ENCODE data around the gene ST8SIA4. TPM values are rescaled to one million over a fixed set of nuclear protein-coding genes. Genes with fewer than 3 reads are reported as not detected.

ST8SIA4 gene
- total and polyA plus RNA-seq, 10 of the 15 experiments (the other 5 are each of a cell fraction or from before 2014, with no cell fraction given), result 4.4 to 30.9 (median 19.5) TPM

GRCh38 chr5:100780376-100780870 is 122.7 kb downstream of the ST8SIA4 start (continued):
- TF ChIP-seq SMAD5 (IDR thresholded peaks at IDR 0.05; ENCODE audit: low read depth) (no peak), EED (IDR thresholded peaks at IDR 0.05; ENCODE audit: low read depth) (0 out of 2 replicates have a peak, but pooled peaks have one; percentile 27), MYC (IDR thresholded peaks at IDR 0.05; ENCODE audit: insufficient read depth, insufficient read length, insufficient replicate concordance, low read length, severe bottlenecking) (no peak), SRF (IDR thresholded peaks at IDR 0.05; ENCODE audit: low read depth in 2 of 2, low read length in 2 of 2) (no peak), CREM (IDR thresholded peaks at IDR 0.05; ENCODE audit: low read depth) (peak; percentile 8; the same call in 1 of the 2 replicates), POU2F2 (IDR thresholded peaks at IDR 0.05; ENCODE audit: borderline replicate concordance, low read depth, low read length) (no peak), GABPA (IDR thresholded peaks at IDR 0.05; ENCODE audit: low read depth) (peak; percentile 52; the same call in 1 of the 2 replicates), MTA2 (IDR thresholded peaks at IDR 0.05; ENCODE audit: low read depth) (peak; percentile 78), NKRF (conservative IDR thresholded peaks at IDR 0.05) (no peak), SMARCA5 (IDR thresholded peaks at IDR 0.05) (peak; percentile 76), ZBTB40 (IDR thresholded peaks at IDR 0.05; ENCODE audit: borderline replicate concordance) (no peak), RELB (IDR thresholded peaks at IDR 0.05; ENCODE audit: low read depth) (peak; percentile 71; the same call in 1 of the 2 replicates), CBX5 (IDR thresholded peaks at IDR 0.05; ENCODE audit: low read depth) (peak; percentile 89; the same call in 1 of the 2 replicates)

Data from GM12878 (cell line).